Measurements from ENCODE around the gene CEP97.

DNA sequence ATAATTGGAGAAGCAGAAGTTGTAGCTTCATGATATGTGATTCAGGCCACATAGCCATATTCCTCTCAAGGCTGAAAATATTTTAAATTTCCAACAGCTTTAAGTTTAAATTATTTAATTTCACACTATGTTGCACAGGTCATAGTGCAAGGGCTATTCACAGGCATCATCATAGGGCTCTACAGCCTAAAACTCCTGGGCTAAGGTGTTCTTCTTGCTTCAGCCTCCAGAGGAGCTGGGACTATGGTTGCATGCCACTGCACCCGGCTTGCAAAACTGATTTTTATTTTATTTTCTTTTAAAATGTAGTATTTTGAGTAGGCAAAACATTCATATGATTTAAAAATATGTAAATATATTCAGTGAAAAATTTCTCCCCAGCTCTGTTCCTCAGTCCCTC is 6.0 kb upstream of the CEP97 start:
- TF ChIP-seq, protein P1, sequence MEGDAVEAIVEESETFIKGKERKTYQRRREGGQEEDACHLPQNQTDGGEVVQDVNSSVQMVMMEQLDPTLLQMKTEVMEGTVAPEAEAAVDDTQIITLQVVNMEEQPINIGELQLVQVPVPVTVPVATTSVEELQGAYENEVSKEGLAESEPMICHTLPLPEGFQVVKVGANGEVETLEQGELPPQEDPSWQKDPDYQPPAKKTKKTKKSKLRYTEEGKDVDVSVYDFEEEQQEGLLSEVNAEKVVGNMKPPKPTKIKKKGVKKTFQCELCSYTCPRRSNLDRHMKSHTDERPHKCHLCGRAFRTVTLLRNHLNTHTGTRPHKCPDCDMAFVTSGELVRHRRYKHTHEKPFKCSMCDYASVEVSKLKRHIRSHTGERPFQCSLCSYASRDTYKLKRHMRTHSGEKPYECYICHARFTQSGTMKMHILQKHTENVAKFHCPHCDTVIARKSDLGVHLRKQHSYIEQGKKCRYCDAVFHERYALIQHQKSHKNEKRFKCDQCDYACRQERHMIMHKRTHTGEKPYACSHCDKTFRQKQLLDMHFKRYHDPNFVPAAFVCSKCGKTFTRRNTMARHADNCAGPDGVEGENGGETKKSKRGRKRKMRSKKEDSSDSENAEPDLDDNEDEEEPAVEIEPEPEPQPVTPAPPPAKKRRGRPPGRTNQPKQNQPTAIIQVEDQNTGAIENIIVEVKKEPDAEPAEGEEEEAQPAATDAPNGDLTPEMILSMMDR (IDR thresholded peaks at IDR 0.05) = no peak
- TF ChIP-seq POLR2A (IDR thresholded peaks at IDR 0.05) = no peak

Measured in heart left ventricle (tissue), 13 donors.